Measurements from ENCODE around the gene CBX5.

GRCh38 chr12:54277823-54278276 is 2.1 kb downstream of the CBX5 start:
- TF ChIP-seq CTCF (IDR thresholded peaks at IDR 0.05 in 8 of 11, conservative IDR thresholded peaks at IDR 0.05 in 3 of 11): no peak
- no peak for TF ChIP-seq POLR2AphosphoS5 (IDR thresholded peaks at IDR 0.05)
- TF ChIP-seq POLR2A (IDR thresholded peaks at IDR 0.05): no peak

All from spleen (tissue), 7 donors.